Tongue (tissue), 2 donors: Measurements from ENCODE around the gene KAT14. TPM values are rescaled to one million over a fixed set of nuclear protein-coding genes. Genes with fewer than 3 reads are reported as not detected.
"Not testable (repeated sequence)": the region's sequence is repeated elsewhere in the genome, so short reads cannot be mapped to it uniquely, and the experiment has no call there.

Experiments used
- DNase-seq: peaks from one replicate; pipeline ENCODE4 v3.0.0-alpha.2; 2015
- total RNA-seq: library from RNA; depleted of rRNA; stranded (reverse); fragments of >200 nt; gene quantifications from one replicate; pipeline ENCODE4 v1.2.3, GENCODE V29; 2014

KAT14 gene
- total RNA-seq, 1 donor from 2014 or later = 19.1 TPM

GRCh38 chr20:18164356-18164755 is 26.7 kb downstream of the KAT14 start:
- no peak for DNase-seq

DNA sequence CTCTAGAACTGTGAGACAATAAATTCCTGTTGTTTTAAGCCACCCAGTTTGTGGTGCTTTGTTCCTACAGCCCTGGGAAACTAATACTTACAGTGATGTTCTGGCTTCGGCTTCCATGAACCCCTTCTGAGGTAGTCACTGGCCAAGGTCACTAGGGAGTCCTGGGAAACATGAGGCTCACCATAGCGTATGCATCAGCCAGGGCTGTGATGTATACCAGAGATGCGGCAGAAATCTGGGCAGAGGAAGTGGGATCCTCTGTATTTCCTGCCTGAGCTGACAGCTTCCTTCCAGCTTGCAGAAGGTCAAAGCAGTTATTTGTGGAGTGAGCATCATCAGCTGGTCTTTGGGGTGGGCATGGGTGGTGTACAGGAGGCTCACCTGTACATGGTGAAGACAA is 27.9 kb downstream of the KAT14 start:
- DNase-seq = no peak

- DNase-seq = no peak
Observed at GRCh38 chr20:18166241-18166881, 28.7 kb downstream of the KAT14 start.

DNA sequence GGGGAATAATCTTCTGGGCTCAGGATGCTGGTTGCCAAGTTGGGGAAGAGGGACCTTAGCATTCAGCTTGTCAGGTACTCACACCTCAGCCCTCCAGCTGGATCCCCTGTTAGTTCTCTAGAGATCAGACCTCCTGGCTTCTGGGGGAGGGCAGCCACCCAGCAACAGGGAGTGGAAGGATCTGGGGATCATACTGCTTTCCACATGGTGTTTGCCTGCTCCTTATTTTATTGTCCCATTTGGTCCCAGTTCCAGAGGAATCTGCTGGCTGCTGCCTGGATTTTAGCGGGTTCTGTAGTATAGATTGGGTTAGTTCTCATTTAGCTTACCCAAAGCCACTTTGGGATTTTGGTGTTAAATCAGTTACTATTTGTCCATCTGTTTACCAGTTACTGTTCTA is 29.3 kb downstream of the KAT14 start:
- DNase-seq = no peak

GRCh38 chr20:18172379-18172778 is 34.7 kb downstream of the KAT14 start:
- DNase-seq = no peak

DNA sequence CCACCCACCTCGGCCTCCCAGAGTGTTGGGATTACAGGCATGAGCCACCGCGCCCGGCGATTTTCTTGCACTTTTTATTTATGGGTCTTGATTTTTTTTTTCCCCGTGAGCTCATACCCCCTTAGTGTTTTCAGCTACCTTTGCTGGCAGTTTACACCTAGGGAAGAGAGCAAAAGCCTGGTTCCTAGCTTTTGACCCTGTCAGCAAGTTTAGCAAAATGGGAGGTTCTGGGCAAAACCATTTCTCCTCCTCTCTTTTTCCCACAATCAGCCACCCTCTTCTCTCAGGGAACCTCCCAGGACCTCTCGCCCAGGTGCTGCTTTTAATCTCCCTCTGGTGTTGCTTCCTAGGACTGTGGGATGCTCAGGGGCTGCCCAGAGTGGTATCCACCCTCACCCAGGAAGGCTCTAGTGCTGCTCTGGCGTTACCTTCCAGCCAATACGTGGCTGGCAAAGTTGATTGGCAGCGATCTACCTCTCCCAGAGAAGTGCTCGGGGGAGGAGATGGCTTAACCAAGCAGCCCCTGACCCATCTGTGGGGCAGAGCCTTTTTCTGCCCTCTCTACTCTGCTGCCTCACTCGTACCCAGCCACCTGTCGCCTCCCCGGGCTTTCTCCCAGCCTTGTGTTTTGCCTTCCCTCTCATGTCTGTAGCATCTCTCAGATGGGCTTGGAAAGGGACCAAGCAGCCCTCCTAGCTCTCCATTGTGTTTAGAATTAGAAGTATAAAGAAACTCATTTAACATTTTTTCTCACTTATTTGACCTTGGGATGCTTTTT is 37.4 kb downstream of the KAT14 start:
- no peak for DNase-seq

DNA sequence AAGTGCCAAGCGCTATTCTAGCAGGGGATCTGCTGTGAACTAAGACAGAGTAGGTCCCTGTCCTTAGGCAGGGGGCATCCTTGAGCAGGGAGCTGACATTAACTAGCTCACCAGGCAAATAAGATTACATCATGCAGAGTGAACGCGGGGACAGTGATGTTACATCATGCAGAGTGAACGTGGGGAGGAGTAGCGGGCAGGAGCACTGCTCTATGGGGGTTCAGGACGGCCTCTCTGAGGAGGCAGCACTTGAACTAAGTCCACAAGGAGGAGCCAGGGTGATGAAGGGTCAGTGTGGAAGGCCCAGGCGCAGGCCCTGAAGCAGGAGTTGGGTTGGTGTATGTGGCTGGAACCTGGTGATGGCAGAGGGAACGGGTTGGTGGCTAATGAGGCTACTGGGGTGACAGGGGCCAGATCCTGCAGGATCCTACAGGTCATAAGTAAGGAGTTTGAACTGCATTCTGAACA is 38.7 kb downstream of the KAT14 start:
- DNase-seq = no peak

- DNase-seq = not testable (repeated sequence)
Observed at GRCh38 chr20:18180366-18180765, 42.7 kb downstream of the KAT14 start.

- no peak for DNase-seq
Observed at GRCh38 chr20:18180815-18181214, 43.2 kb downstream of the KAT14 start.

DNA sequence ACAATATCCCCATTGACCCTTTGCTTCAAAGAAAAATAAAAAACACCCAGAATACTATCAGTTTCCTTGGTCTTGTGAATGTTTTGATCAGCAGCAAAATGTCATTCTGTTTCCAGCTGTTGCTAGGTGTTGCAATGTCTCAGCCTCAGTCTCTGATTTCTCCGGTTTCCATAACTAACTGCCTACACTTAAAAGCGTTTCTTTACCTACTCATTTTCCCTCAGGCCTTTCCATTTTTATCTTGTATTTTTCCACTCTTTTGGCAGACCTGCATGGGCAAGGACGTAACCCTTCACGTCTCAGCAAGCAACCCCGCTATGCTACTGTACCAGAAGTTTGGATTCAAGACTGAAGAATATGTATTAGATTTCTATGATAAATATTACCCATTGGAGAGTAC is 49.4 kb downstream of the KAT14 start:
- DNase-seq = peak; percentile 9

GRCh38 chr20:18188434-18188833 is 50.8 kb downstream of the KAT14 start:
- peak; percentile 68 for DNase-seq

GRCh38 chr20:18190338-18191233 is 52.9 kb downstream of the KAT14 start:
- DNase-seq = no peak

- no peak for DNase-seq
Observed at GRCh38 chr20:18191306-18191705, 53.6 kb downstream of the KAT14 start.

GRCh38 chr20:18194461-18194860 is 56.8 kb downstream of the KAT14 start:
- DNase-seq = not testable (repeated sequence)

GRCh38 chr20:18195931-18196330 is 58.3 kb downstream of the KAT14 start:
- DNase-seq = no peak

- DNase-seq = no peak
Observed at GRCh38 chr20:18197382-18198070, 59.9 kb downstream of the KAT14 start.

DNA sequence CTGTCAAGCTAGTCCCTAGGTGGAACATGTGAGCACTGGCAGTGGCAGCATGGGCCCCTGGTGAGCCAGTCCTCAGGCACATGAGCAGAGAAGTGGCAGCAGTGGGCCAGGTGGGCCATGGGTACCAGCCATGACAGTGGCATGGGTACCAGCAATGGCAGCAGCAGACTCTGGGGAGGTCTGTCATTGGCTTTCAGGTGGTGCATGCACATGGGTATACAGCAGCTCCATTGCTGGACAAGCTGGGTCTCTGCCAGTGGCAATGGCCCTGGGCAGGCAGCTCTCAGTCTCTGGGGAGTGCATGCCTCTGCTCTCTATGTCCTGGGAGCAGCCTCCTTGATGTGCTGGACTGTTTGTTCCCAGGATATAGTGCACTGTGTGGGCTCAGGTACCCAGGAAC is 65.3 kb downstream of the KAT14 start:
- no peak for DNase-seq

DNA sequence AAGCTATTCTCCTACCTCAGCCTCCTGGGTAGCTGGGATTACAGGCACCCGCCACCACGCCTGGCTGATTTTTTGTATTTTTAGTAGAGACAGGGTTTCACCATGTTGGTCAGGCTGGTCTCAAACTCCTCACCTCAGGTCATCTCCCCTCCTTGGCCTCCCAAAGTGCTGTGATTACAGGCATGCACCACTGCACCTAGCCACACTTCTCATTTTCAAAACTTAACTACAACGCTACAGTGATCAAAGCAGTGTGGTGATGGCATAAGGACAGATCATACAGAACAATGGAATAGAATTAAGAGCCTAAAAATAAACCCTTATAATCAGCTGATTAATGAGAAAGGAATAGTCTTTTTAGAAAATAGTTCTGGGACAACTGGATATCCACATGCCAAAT is 66.0 kb downstream of the KAT14 start:
- not testable (repeated sequence) for DNase-seq

DNA sequence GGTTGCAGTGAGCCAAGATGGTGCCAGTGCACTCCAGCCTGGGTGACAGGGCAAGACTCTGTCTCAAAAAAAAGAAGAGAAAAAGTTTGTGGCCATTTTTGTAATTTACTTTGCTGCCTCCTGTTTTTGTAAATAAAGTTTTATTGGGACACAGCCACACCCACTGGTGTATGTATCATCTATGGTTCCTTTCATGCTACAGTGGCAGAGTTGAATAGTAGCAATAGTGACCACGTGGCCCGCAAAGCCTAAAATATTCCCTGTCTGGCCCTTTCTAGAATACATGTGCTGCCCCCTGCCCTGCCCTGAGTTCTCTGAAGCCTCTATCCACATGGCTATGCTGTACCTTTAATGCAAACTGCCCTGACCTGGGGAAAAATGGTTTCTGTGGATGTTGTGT is 75.3 kb downstream of the KAT14 start:
- no peak for DNase-seq

- no peak for DNase-seq
Observed at GRCh38 chr20:18215566-18215965, 77.9 kb downstream of the KAT14 start.

DNA sequence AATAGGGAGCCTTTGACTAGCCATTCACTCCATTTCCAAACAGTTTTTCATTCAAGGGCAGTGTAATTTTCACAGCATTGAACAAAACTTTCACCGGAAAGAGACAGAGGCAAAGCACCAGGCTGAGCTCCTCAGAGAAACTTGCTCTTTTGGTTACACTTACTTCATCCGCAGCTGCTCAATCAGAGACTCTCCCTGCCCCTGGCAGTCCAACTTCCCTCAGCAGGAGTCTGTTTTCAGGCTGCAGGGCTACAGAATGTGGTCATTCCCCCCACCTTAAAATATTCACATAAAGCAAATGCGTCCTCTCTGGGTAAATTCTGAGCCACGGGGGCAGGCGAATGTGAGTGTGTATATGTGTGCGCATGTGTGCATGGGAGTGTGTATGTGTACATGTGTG is 80.6 kb downstream of the KAT14 start:
- DNase-seq = no peak

GRCh38 chr20:18223409-18223808 is 85.7 kb downstream of the KAT14 start:
- DNase-seq = no peak
